CD4-positive, alpha-beta T cell treated with Interleukin-17A for 4 hours (primary cell): Measurements from ENCODE around the gene AGRP.
"Not testable (repeated sequence)": the region's sequence is repeated elsewhere in the genome, so short reads cannot be mapped to it uniquely, and the experiment has no call there.

Source experiments
- DNase-seq: peaks from one replicate; pipeline ENCODE4 v3.0.0-alpha.2; 2020; ENCODE audit warnings: mixed read lengths

AGRP gene

GRCh38 chr16:67504031-67505021 is 21.0 kb upstream of the AGRP start:
- peak; percentile 64 for DNase-seq

GRCh38 chr16:67499106-67499505 is 15.8 kb upstream of the AGRP start:
- DNase-seq: no peak

- DNase-seq: no peak
These were observed 7.2 kb upstream of the AGRP start for GRCh38 chr16:67490335-67491096.

- DNase-seq: no peak
These were observed 6.2 kb upstream of the AGRP start for GRCh38 chr16:67489401-67490083.

GRCh38 chr16:67487561-67487960 is 4.2 kb upstream of the AGRP start:
- not testable (repeated sequence) for DNase-seq

- DNase-seq: no peak
These were observed 3.5 kb upstream of the AGRP start for GRCh38 chr16:67486805-67487204.

GRCh38 chr16:67483731-67484525 is 581 bp upstream of the AGRP start:
- no peak for DNase-seq

GRCh38 chr16:67482233-67482924 is 968 bp downstream of the AGRP start:
- DNase-seq: no peak

- peak; percentile 52 for DNase-seq
These were observed 1.6 kb downstream of the AGRP start for GRCh38 chr16:67481561-67482232.

GRCh38 chr16:67480833-67481560 is 2.4 kb downstream of the AGRP start, which contains the start of gene ATP6V0D1:
ATP6V0D1 (minus strand) TSS chr16:67481157; CDS start chr16:67481086, 71 bp downstream.
- peak; percentile 99 for DNase-seq

- no peak for DNase-seq
These were observed 5.3 kb downstream of the AGRP start for GRCh38 chr16:67477960-67478554.

- DNase-seq: no peak
These were observed 8.5 kb downstream of the AGRP start for GRCh38 chr16:67474551-67475455.

- no peak for DNase-seq
These were observed 11.5 kb downstream of the AGRP start for GRCh38 chr16:67471758-67472384.

- DNase-seq: no peak
These were observed 13.0 kb downstream of the AGRP start for GRCh38 chr16:67470359-67470758.

- no peak for DNase-seq
These were observed 14.6 kb downstream of the AGRP start for GRCh38 chr16:67468731-67469130.

- no peak for DNase-seq
These were observed 16.8 kb downstream of the AGRP start for GRCh38 chr16:67466581-67466980.

GRCh38 chr16:67464565-67464964 is 18.8 kb downstream of the AGRP start:
- no peak for DNase-seq

- no peak for DNase-seq
These were observed 19.7 kb downstream of the AGRP start for GRCh38 chr16:67463691-67464090.
